ENCODE data around the gene SLC2A13.
"Not testable (repeated sequence)": the region's sequence is repeated elsewhere in the genome, so short reads cannot be mapped to it uniquely, and the experiment has no call there.

Gene SLC2A13

GRCh38 chr12:40049268-40049667 lies 56.6 kb downstream of the SLC2A13 start:
- Histone ChIP-seq H3K27me3 (replicated peaks) (no peaks in the 10 kb centered on the region), H3K36me3 (replicated peaks) (no peaks in the 10 kb centered on the region), H3K27ac (no peak overlapping the region), H3K4me3 (ENCODE audit: low read depth, low read length) (no peak overlapping the region)
- TF ChIP-seq CTCF (IDR thresholded peaks at IDR 0.05; ENCODE audit: low read depth, low read length, missing control alignments) = no peak
- no peak for DNase-seq
- in situ Hi-C loops (cut with HindIII; ENCODE audit: low pct_ligation_motif_present, low sequenced_read_pairs) = no loop called here

- DNase-seq; H3K4me3 ChIP-seq (ENCODE audit: low read depth, low read length); in situ Hi-C loops (cut with HindIII; ENCODE audit: low pct_ligation_motif_present, low sequenced_read_pairs); H3K36me3 ChIP-seq (replicated peaks); H3K27ac ChIP-seq; H3K27me3 ChIP-seq (replicated peaks): not testable (repeated sequence)
Observed at GRCh38 chr12:40047002-40047401, 58.9 kb downstream of the SLC2A13 start.

GRCh38 chr12:40045656-40046055 lies 60.2 kb downstream of the SLC2A13 start:
- in situ Hi-C loops (cut with HindIII; ENCODE audit: low pct_ligation_motif_present, low sequenced_read_pairs) = no loop called here
- Histone ChIP-seq H3K27me3 (replicated peaks) (no peaks in the 10 kb centered on the region), H3K36me3 (replicated peaks) (no peaks in the 10 kb centered on the region), H3K27ac (no peak overlapping the region), H3K4me3 (ENCODE audit: low read depth, low read length) (no peak overlapping the region)
- no peak for TF ChIP-seq CTCF (IDR thresholded peaks at IDR 0.05; ENCODE audit: low read depth, low read length, missing control alignments)
- no peak for DNase-seq

GRCh38 chr12:40044396-40044795 lies 61.5 kb downstream of the SLC2A13 start:
- DNase-seq = no peak
- TF ChIP-seq CTCF (IDR thresholded peaks at IDR 0.05; ENCODE audit: low read depth, low read length, missing control alignments) = no peak
- no peak overlapping the region for H3K4me3 ChIP-seq (ENCODE audit: low read depth, low read length)

GRCh38 chr12:40039598-40039997 lies 66.3 kb downstream of the SLC2A13 start:
- TF ChIP-seq CTCF (IDR thresholded peaks at IDR 0.05; ENCODE audit: low read depth, low read length, missing control alignments) = no peak
- no peaks in the 10 kb centered on the region for H3K27me3 ChIP-seq (replicated peaks)
- H3K27ac ChIP-seq = no peak overlapping the region
- in situ Hi-C loops (cut with HindIII; ENCODE audit: low pct_ligation_motif_present, low sequenced_read_pairs) = no loop called here
- no peaks in the 10 kb centered on the region for H3K36me3 ChIP-seq (replicated peaks)
- DNase-seq = no peak
- H3K4me3 ChIP-seq (ENCODE audit: low read depth, low read length) = no peak overlapping the region

More at GRCh38 chr12:40044396-40044795, 61.5 kb downstream of the SLC2A13 start:
- Histone ChIP-seq H3K27me3 (replicated peaks) (no peaks in the 10 kb centered on the region), H3K36me3 (replicated peaks) (no peaks in the 10 kb centered on the region), H3K27ac (no peak overlapping the region)
- in situ Hi-C loops (cut with HindIII; ENCODE audit: low pct_ligation_motif_present, low sequenced_read_pairs) = no loop called here

GRCh38 chr12:40038619-40039018 lies 67.3 kb downstream of the SLC2A13 start:
- DNase-seq = no peak
- in situ Hi-C loops (cut with HindIII; ENCODE audit: low pct_ligation_motif_present, low sequenced_read_pairs) = no loop called here
- TF ChIP-seq CTCF (IDR thresholded peaks at IDR 0.05; ENCODE audit: low read depth, low read length, missing control alignments) = no peak
- Histone ChIP-seq H3K4me3 (ENCODE audit: low read depth, low read length) (no peak overlapping the region), H3K36me3 (replicated peaks) (no peaks in the 10 kb centered on the region), H3K27ac (no peak overlapping the region), H3K27me3 (replicated peaks) (no peaks in the 10 kb centered on the region)
